ENCODE data around the gene WDR81. TPM values are rescaled to one million over a fixed set of nuclear protein-coding genes. Genes with fewer than 3 reads are reported as not detected.
A peak's percentile ranks its signal among the peaks of the same experiment; 100 is the strongest.

Gene WDR81
- total RNA-seq, 1 donor from 2014 or later = 9.3 TPM

DNA sequence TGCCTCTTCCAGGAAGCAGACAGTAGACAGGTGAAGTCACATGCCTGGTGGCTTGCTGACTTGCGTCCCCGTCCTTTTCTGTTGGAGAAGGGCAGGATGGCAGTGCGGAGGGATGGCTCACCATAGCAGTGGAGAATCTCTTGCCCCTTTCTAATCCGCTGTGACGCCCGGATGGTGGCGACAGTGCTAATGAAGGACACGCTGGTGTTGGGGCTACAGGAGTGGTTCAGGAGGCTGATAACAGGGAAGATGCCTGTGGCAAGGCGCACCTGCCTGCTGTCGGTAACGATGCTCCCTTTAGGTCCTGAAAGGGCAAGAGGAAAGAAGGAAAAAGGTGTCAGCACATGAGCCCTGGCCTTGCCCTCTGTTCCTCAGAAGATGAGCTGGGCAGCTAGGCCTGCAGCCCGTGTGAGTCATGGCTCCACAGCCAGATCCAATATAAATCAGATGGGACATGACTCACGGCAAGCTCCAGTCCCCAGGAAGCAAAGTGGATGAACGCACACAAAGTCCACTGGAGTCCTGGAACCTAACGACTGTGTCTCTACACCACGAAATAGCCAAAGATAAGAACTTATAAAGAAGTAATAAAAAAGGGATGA, 62.9 kb downstream of the WDR81 start:
- DNase-seq = peak; percentile 46
- TF ChIP-seq, protein P1, sequence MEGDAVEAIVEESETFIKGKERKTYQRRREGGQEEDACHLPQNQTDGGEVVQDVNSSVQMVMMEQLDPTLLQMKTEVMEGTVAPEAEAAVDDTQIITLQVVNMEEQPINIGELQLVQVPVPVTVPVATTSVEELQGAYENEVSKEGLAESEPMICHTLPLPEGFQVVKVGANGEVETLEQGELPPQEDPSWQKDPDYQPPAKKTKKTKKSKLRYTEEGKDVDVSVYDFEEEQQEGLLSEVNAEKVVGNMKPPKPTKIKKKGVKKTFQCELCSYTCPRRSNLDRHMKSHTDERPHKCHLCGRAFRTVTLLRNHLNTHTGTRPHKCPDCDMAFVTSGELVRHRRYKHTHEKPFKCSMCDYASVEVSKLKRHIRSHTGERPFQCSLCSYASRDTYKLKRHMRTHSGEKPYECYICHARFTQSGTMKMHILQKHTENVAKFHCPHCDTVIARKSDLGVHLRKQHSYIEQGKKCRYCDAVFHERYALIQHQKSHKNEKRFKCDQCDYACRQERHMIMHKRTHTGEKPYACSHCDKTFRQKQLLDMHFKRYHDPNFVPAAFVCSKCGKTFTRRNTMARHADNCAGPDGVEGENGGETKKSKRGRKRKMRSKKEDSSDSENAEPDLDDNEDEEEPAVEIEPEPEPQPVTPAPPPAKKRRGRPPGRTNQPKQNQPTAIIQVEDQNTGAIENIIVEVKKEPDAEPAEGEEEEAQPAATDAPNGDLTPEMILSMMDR (IDR thresholded peaks at IDR 0.05; ENCODE audit: borderline replicate concordance) = no peak
- Histone ChIP-seq H3K36me3 (peaks cover 5% of the 10 kb centered on the region), H3K4me1 (peaks cover 61% of the 10 kb centered on the region), H3K27ac (replicated peaks) (peak overlapping the region; percentile 84), H3K4me3 (no peak overlapping the region), H3K27me3 (ENCODE audit: low read depth) (no peaks in the 10 kb centered on the region), H3K9me3 (replicated peaks) (no peaks in the 10 kb centered on the region)
- intact Hi-C loops (cut with micrococcal nuclease) = no loop called here

Other genes starting within 250 kb of the WDR81 start
- 150 TPM for gene MYO1C, start 232.0 kb upstream of the WDR81 start, total RNA-seq
- gene INPP5K, start 208.1 kb upstream of the WDR81 start, total RNA-seq = 35.2 TPM
- gene PITPNA, start 161.9 kb upstream of the WDR81 start, total RNA-seq = 49.1 TPM
- 4.0 TPM for gene SLC43A2, start 95.9 kb upstream of the WDR81 start, total RNA-seq
- gene SCARF1, start 79.0 kb upstream of the WDR81 start, total RNA-seq = 12.2 TPM
- 81.7 TPM for gene RILP, start 74.8 kb upstream of the WDR81 start, total RNA-seq
- 136 TPM for gene PRPF8, start 39.8 kb upstream of the WDR81 start, total RNA-seq
- 1.8 TPM for gene TLCD2, start 14.3 kb upstream of the WDR81 start, total RNA-seq
- gene SERPINF2, start 18.2 kb downstream of the WDR81 start, total RNA-seq = 0.33 TPM
- gene SERPINF1, start 37.4 kb downstream of the WDR81 start, total RNA-seq = 122 TPM
- gene SMYD4, start 105.2 kb downstream of the WDR81 start, total RNA-seq = 13.7 TPM
- gene RPA1, start 105.3 kb downstream of the WDR81 start, total RNA-seq = 72.0 TPM

All from left ventricle myocardium inferior (tissue), 1 donor.